ENCODE measurements around the gene DNAJA4.
A peak's percentile ranks its signal among the peaks of the same experiment; 100 is the strongest.

Gene DNAJA4

DNA sequence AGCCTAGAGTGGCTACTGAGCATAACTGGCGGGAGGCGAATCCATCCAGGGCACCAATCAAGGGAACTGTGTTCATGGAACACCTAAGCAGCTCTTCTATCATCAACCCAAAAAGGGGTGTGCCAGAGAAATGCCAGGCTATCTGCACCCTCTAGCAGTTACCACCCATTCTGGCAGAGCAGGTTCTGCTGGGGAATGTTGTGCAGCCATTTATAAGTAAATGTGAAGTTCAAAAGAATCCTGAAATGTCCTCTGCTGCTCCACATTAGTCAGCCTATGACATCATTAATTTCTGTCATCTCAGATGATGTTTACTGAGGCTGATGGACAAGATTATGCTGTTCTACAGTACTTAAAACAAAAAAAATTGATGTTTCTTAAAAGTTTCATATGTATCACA lies 27.3 kb downstream of the DNAJA4 start:
- H3K9me3 ChIP-seq (ENCODE audit: insufficient read depth, low read depth, low read length) = no peaks in the 10 kb centered on the region
- H3K79me2 ChIP-seq (ENCODE audit: insufficient read depth, low read length) = no peaks in the 10 kb centered on the region
- H4K20me1 ChIP-seq (ENCODE audit: insufficient read depth, low read length, poor library complexity, severe bottlenecking) = no peaks in the 10 kb centered on the region
- H3F3A ChIP-seq (ENCODE audit: low read depth) = no peaks in the 10 kb centered on the region
- TF ChIP-seq, protein P1, sequence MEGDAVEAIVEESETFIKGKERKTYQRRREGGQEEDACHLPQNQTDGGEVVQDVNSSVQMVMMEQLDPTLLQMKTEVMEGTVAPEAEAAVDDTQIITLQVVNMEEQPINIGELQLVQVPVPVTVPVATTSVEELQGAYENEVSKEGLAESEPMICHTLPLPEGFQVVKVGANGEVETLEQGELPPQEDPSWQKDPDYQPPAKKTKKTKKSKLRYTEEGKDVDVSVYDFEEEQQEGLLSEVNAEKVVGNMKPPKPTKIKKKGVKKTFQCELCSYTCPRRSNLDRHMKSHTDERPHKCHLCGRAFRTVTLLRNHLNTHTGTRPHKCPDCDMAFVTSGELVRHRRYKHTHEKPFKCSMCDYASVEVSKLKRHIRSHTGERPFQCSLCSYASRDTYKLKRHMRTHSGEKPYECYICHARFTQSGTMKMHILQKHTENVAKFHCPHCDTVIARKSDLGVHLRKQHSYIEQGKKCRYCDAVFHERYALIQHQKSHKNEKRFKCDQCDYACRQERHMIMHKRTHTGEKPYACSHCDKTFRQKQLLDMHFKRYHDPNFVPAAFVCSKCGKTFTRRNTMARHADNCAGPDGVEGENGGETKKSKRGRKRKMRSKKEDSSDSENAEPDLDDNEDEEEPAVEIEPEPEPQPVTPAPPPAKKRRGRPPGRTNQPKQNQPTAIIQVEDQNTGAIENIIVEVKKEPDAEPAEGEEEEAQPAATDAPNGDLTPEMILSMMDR (conservative IDR thresholded peaks at IDR 0.05; ENCODE audit: low read length) = no peak
- no peak for TF ChIP-seq EZH2phosphoT487 (IDR thresholded peaks at IDR 0.05; ENCODE audit: borderline replicate concordance)
- no peak overlapping the region for H3K4me2 ChIP-seq (ENCODE audit: low read depth, low read length, poor library complexity, severe bottlenecking)
- H2AFZ ChIP-seq (ENCODE audit: low read length) = no peak overlapping the region
- no peaks in the 10 kb centered on the region for H3K4me1 ChIP-seq (ENCODE audit: insufficient read depth, low read length, poor library complexity, severe bottlenecking)
- H3K36me3 ChIP-seq (ENCODE audit: insufficient read depth, low read length) = no peaks in the 10 kb centered on the region; the same call in 1 of the 2 replicates
- no peak overlapping the region for H3K4me3 ChIP-seq (ENCODE audit: low read length, poor library complexity, severe bottlenecking)
- no peak overlapping the region for H3K9ac ChIP-seq (ENCODE audit: low read depth, low read length, poor library complexity, severe bottlenecking)
- H3K9me2 ChIP-seq (replicated peaks; ENCODE audit: low read depth, low read length) = no peaks in the 10 kb centered on the region
- no peaks in the 10 kb centered on the region for H3K27me3 ChIP-seq (ENCODE audit: insufficient read depth, low read length, poor library complexity, severe bottlenecking)

DNA sequence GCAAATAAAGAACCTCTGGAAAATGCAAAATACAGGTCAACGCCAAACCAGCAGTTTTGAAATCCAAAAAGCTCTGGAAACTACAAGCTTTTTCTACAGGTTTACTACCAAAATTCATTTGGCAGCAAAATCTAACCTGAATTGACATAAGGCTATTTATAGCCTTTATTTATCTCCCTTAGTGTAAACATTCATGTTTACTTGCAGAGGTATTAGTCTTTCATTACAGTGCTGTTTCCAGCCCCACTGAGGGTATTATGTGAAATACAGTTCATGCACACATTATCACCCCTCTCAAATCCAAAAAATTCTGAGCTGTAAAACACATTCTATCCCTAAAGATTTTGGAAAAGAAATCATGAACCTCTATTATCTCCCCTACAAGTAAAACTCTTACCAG lies 27.9 kb downstream of the DNAJA4 start:
- Histone ChIP-seq H3K4me2 (ENCODE audit: low read depth, low read length, poor library complexity, severe bottlenecking) (no peak overlapping the region), H3K9me3 (ENCODE audit: insufficient read depth, low read depth, low read length) (no peaks in the 10 kb centered on the region), H4K20me1 (ENCODE audit: insufficient read depth, low read length, poor library complexity, severe bottlenecking) (no peaks in the 10 kb centered on the region), H3K36me3 (ENCODE audit: insufficient read depth, low read length) (no peaks in the 10 kb centered on the region; the same call in 1 of the 2 replicates), H3K9ac (ENCODE audit: low read depth, low read length, poor library complexity, severe bottlenecking) (no peak overlapping the region), H3K79me2 (ENCODE audit: insufficient read depth, low read length) (peaks cover 3% of the 10 kb centered on the region; the same call in 1 of the 2 replicates), H3K27me3 (ENCODE audit: insufficient read depth, low read length, poor library complexity, severe bottlenecking) (no peaks in the 10 kb centered on the region), H3K4me1 (ENCODE audit: insufficient read depth, low read length, poor library complexity, severe bottlenecking) (no peaks in the 10 kb centered on the region), H3F3A (ENCODE audit: low read depth) (no peaks in the 10 kb centered on the region), H3K4me3 (ENCODE audit: low read length, poor library complexity, severe bottlenecking) (no peak overlapping the region), H2AFZ (ENCODE audit: low read length) (no peak overlapping the region), H3K9me2 (replicated peaks; ENCODE audit: low read depth, low read length) (no peaks in the 10 kb centered on the region)
- TF ChIP-seq, protein P1 (conservative IDR thresholded peaks at IDR 0.05; ENCODE audit: low read length) = no peak
- no peak for TF ChIP-seq EZH2phosphoT487 (IDR thresholded peaks at IDR 0.05; ENCODE audit: borderline replicate concordance)

DNA sequence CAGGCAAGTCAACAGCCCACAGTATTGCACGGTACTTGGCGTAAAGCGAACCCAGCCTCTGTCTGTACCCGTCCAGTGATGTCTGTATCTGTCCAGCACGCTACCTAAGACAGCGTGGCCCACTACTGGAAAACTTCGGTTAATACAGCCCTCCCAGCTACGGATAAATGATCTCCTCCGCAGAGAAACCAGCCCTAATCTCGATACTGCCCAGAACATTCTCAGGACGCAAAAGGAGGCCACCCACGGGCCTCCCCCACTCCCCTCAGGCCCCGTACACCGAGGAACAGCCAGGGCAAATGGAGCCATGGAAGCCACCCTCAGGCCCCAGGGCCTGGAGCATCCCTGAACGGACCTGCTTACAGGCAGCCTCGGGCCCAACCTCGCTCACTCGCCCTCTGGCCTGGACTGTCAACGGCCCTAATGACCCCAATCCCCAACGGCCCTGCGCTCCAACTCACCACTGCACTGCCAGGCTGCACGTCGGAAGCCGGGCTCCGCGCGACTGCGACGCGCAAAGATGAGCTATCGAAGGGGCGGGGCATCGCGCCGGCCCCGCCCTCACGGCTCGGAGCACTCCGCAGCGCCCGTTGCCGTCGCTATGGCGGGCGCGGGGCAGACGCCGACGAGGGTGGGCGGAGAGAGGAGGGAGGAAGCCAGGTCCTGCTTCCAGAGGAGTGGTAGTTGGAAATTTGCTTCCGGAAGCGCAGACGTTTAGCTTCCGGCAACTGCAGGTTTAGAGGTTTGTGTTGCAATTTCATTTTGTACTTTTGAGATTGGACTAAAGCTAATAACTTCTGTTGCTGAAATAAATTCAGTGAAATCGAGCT lies 35.0 kb downstream of the DNAJA4 start, which contains the start of gene SKIC8:
SKIC8 (minus strand) TSS at position 509 of the 830 bp plus-strand sequence. CDS start 3,923 bp downstream, outside the sequence.
- H3K9ac ChIP-seq (ENCODE audit: low read depth, low read length, poor library complexity, severe bottlenecking) = peak within 1 kb of the TSS; percentile 88
- H3K4me3 ChIP-seq (ENCODE audit: low read length, poor library complexity, severe bottlenecking) = peak within 1 kb of the TSS; percentile 92
- H3K9me3 ChIP-seq (ENCODE audit: insufficient read depth, low read depth, low read length) = no peaks in the 10 kb centered on the region
- peak within 1 kb of the TSS; percentile 93 for H3K4me2 ChIP-seq (ENCODE audit: low read depth, low read length, poor library complexity, severe bottlenecking)
- no peaks in the 10 kb centered on the region; the same call in 1 of the 2 replicates for H3K36me3 ChIP-seq (ENCODE audit: insufficient read depth, low read length)
- peaks cover 29% of the 10 kb centered on the region for H3K4me1 ChIP-seq (ENCODE audit: insufficient read depth, low read length, poor library complexity, severe bottlenecking)
- no peaks in the 10 kb centered on the region for H3K9me2 ChIP-seq (replicated peaks; ENCODE audit: low read depth, low read length)
- no peaks in the 10 kb centered on the region for H3K27me3 ChIP-seq (ENCODE audit: insufficient read depth, low read length, poor library complexity, severe bottlenecking)
- H3K79me2 ChIP-seq (ENCODE audit: insufficient read depth, low read length) = peaks cover 23% of the 10 kb centered on the region
- 0 out of 2 replicates have a peak, but pooled peaks cover 6% of the 10 kb centered on the region for H3F3A ChIP-seq (ENCODE audit: low read depth)
- H4K20me1 ChIP-seq (ENCODE audit: insufficient read depth, low read length, poor library complexity, severe bottlenecking) = peaks cover 5% of the 10 kb centered on the region
- TF ChIP-seq, protein P1 (conservative IDR thresholded peaks at IDR 0.05; ENCODE audit: low read length) = no peak; the same call in 1 of the 2 replicates
- no peak for TF ChIP-seq EZH2phosphoT487 (IDR thresholded peaks at IDR 0.05; ENCODE audit: borderline replicate concordance)
- H2AFZ ChIP-seq (ENCODE audit: low read length) = peak within 1 kb of the TSS; percentile 83

All from Loucy (cell line).